HEK293 (cell line): Measurements from ENCODE around the gene ZNF593OS.

Experiments used
- ATF2 ChIP-seq: fragments of 450-650 bp; formaldehyde crosslinking; IDR thresholded peaks from 2 replicates; pipeline ENCODE4 v1.5.1; 2016; ENCODE audit warnings: missing biosample characterization, missing genetic modification characterization, low read depth
- EGR2 ChIP-seq: fragments of 450-650 bp; formaldehyde crosslinking; IDR thresholded peaks from 2 replicates; pipeline ENCODE4 v1.5.1; 2016; ENCODE audit warnings: low read depth, missing biosample characterization, missing genetic modification characterization
- HOXD13 ChIP-seq: sonication (generic); formaldehyde crosslinking; IDR thresholded peaks from 2 replicates; pipeline ENCODE4 v1.8.0; 2022; ENCODE audit warnings: missing genetic modification reagents, borderline replicate concordance
- OVOL3 ChIP-seq: fragments of 450-650 bp; formaldehyde crosslinking; IDR thresholded peaks from 2 replicates; pipeline ENCODE4 v1.5.1; 2016; ENCODE audit warnings: missing biosample characterization, missing genetic modification characterization
- SP3 ChIP-seq: fragments of 450-650 bp; formaldehyde crosslinking; IDR thresholded peaks from 2 replicates; pipeline ENCODE4 v1.5.1; 2016; ENCODE audit warnings: missing biosample characterization, missing genetic modification characterization
- ZBTB17 ChIP-seq: fragments of 450-650 bp; formaldehyde crosslinking; IDR thresholded peaks from 2 replicates; pipeline ENCODE4 v1.5.1; 2016; ENCODE audit warnings: missing biosample characterization, missing genetic modification characterization
- ZNF214 ChIP-seq: fragments of 450-650 bp; formaldehyde crosslinking; IDR thresholded peaks from 2 replicates; pipeline ENCODE4 v1.5.1; 2017; ENCODE audit warnings: missing biosample characterization, mild to moderate bottlenecking, missing genetic modification characterization, borderline replicate concordance
- ZNF24 ChIP-seq: fragments of 450-650 bp; formaldehyde crosslinking; IDR thresholded peaks from 2 replicates; pipeline ENCODE4 v1.5.1; 2016; ENCODE audit warnings: missing biosample characterization, missing genetic modification characterization
- ZNF280D ChIP-seq: fragments of 450-650 bp; formaldehyde crosslinking; IDR thresholded peaks from 2 replicates; pipeline ENCODE4 v1.5.1; 2016; ENCODE audit warnings: missing biosample characterization, missing genetic modification characterization
- ZNF350 ChIP-seq: fragments of 450-650 bp; formaldehyde crosslinking; IDR thresholded peaks from 2 replicates; pipeline ENCODE4 v1.5.0; 2017; ENCODE audit warnings: missing biosample characterization, mild to moderate bottlenecking, missing genetic modification characterization
- ZNF362 ChIP-seq: fragments of 450-650 bp; formaldehyde crosslinking; IDR thresholded peaks from 2 replicates; pipeline ENCODE4 v1.5.1; 2016; ENCODE audit warnings: missing biosample characterization, missing genetic modification characterization
- ZNF398 ChIP-seq: fragments of 450-650 bp; formaldehyde crosslinking; IDR thresholded peaks from 2 replicates; pipeline ENCODE4 v1.5.1; 2017; ENCODE audit warnings: missing biosample characterization, missing genetic modification characterization
- ZNF549 ChIP-seq: fragments of 450-650 bp; IDR thresholded peaks from 2 replicates; pipeline ENCODE4 v1.5.1; 2018; ENCODE audit warnings: missing biosample characterization, missing genetic modification characterization, mild to moderate bottlenecking, inconsistent platforms, moderate library complexity
- ZNF596 ChIP-seq: fragments of 450-650 bp; IDR thresholded peaks from 2 replicates; pipeline ENCODE4 v1.5.0; 2018; ENCODE audit warnings: missing biosample characterization, mild to moderate bottlenecking, missing genetic modification characterization, moderate library complexity
- ZNF664 ChIP-seq: fragments of 450-650 bp; formaldehyde crosslinking; IDR thresholded peaks from 2 replicates; pipeline ENCODE4 v1.5.1; 2016; ENCODE audit warnings: missing biosample characterization, missing genetic modification characterization
- ZSCAN16 ChIP-seq: fragments of 450-650 bp; formaldehyde crosslinking; IDR thresholded peaks from 2 replicates; pipeline ENCODE4 v1.5.1; 2016; ENCODE audit warnings: missing biosample characterization, missing genetic modification characterization
- TF ChIP-seq, protein P1 (sequence below): fragments of 450-650 bp; formaldehyde crosslinking; optimal IDR thresholded peaks from 2 replicates; pipeline ENCODE3; 2016; ENCODE audit warnings: missing biosample characterization, mild to moderate bottlenecking, missing genetic modification characterization
- TF ChIP-seq, protein P2 (sequence below): fragments of 450-650 bp; formaldehyde crosslinking; IDR thresholded peaks from 2 replicates; pipeline ENCODE4 v1.5.1; 2016; ENCODE audit warnings: missing biosample characterization, missing genetic modification characterization
- TF ChIP-seq, protein P3 (sequence below): fragments of 450-650 bp; formaldehyde crosslinking; IDR thresholded peaks from 2 replicates; pipeline ENCODE4 v1.5.1; 2017; ENCODE audit warnings: missing biosample characterization, missing genetic modification characterization

Gene ZNF593OS

DNA sequence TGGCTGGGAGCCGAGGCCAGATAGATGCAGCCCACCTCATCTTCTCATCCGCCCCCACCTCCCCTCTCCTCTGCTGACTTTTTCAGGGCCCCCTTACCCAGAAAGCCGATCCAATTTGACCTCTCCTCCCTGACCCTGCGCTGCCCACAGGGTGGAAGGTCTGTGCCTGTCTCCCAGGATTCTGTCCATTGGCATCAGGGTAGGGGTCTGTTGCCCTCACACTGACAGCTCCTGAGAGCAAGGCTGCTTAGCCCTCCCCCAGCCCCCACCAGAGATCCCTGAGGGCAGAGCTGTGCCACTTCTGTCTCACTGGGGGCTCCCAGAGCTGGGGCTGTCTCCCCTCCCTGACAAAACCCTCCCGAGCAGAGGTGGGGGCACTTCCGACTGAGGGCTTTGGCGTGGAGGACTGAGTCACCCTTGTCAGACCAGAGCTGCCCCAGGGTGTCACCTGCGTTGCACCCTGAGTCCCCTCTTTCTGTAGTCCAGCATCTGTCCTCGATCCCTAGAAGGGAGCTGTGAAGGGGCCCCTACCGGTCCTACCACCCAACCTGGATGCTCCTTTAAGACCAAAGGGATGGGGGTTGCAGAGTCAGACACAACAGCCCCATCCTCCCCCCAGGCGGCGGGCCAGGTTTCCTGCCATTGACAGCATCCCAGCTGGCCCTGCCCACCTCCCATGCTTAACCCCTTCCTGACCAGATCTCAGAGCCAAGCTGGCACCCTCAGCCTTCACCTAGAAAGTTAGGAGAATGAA is 15.2 kb downstream of the ZNF593OS start (continued):
- TF ChIP-seq, protein P1, sequence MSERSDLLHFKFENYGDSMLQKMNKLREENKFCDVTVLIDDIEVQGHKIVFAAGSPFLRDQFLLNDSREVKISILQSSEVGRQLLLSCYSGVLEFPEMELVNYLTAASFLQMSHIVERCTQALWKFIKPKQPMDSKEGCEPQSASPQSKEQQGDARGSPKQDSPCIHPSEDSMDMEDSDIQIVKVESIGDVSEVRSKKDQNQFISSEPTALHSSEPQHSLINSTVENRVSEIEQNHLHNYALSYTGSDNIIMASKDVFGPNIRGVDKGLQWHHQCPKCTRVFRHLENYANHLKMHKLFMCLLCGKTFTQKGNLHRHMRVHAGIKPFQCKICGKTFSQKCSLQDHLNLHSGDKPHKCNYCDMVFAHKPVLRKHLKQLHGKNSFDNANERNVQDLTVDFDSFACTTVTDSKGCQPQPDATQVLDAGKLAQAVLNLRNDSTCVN (tag by site-specific recombination): no peak
- TF ChIP-seq ZNF596 (tag by site-specific recombination): no peak
- no peak for TF ChIP-seq EGR2 (tag by site-specific recombination)
- no peak for TF ChIP-seq HOXD13 (CRISPR knock-in tag)
- TF ChIP-seq ATF2 (tag by site-specific recombination): no peak
- no peak for TF ChIP-seq ZNF664
- no peak for TF ChIP-seq ZNF24 (tag by site-specific recombination)
- no peak for TF ChIP-seq ZNF549 (tag by site-specific recombination)
- peak; percentile 70 for TF ChIP-seq ZNF398 (tag by site-specific recombination)
- no peak for TF ChIP-seq ZNF350
- no peak for TF ChIP-seq SP3
- TF ChIP-seq, protein P2, sequence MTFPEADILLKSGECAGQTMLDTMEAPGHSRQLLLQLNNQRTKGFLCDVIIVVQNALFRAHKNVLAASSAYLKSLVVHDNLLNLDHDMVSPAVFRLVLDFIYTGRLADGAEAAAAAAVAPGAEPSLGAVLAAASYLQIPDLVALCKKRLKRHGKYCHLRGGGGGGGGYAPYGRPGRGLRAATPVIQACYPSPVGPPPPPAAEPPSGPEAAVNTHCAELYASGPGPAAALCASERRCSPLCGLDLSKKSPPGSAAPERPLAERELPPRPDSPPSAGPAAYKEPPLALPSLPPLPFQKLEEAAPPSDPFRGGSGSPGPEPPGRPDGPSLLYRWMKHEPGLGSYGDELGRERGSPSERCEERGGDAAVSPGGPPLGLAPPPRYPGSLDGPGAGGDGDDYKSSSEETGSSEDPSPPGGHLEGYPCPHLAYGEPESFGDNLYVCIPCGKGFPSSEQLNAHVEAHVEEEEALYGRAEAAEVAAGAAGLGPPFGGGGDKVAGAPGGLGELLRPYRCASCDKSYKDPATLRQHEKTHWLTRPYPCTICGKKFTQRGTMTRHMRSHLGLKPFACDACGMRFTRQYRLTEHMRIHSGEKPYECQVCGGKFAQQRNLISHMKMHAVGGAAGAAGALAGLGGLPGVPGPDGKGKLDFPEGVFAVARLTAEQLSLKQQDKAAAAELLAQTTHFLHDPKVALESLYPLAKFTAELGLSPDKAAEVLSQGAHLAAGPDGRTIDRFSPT: no peak
- no peak for TF ChIP-seq ZNF214 (tag by site-specific recombination)
- no peak for TF ChIP-seq ZNF280D (tag by site-specific recombination)
- no peak for TF ChIP-seq OVOL3 (tag by site-specific recombination)
- no peak for TF ChIP-seq ZBTB17
- TF ChIP-seq ZSCAN16 (tag by site-specific recombination): no peak
- TF ChIP-seq, protein P3, sequence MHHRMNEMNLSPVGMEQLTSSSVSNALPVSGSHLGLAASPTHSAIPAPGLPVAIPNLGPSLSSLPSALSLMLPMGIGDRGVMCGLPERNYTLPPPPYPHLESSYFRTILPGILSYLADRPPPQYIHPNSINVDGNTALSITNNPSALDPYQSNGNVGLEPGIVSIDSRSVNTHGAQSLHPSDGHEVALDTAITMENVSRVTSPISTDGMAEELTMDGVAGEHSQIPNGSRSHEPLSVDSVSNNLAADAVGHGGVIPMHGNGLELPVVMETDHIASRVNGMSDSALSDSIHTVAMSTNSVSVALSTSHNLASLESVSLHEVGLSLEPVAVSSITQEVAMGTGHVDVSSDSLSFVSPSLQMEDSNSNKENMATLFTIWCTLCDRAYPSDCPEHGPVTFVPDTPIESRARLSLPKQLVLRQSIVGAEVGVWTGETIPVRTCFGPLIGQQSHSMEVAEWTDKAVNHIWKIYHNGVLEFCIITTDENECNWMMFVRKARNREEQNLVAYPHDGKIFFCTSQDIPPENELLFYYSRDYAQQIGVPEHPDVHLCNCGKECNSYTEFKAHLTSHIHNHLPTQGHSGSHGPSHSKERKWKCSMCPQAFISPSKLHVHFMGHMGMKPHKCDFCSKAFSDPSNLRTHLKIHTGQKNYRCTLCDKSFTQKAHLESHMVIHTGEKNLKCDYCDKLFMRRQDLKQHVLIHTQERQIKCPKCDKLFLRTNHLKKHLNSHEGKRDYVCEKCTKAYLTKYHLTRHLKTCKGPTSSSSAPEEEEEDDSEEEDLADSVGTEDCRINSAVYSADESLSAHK (tag by site-specific recombination): no peak
- TF ChIP-seq ZNF362 (tag by site-specific recombination): no peak
- TF ChIP-seq, all 188 proteins: peak for 9
